ENCODE data around the gene KCNMB2. TPM values are rescaled to one million over a fixed set of nuclear protein-coding genes. Genes with fewer than 3 reads are reported as not detected.

Gene KCNMB2
- total RNA-seq, 1 experiment from 2014 or later: not detected

- no peaks in the 10 kb centered on the region for H3K4me1 ChIP-seq (ENCODE audit: insufficient read depth, low read length)
- no TSS peak for BruUV-seq (replicated peaks)
- H3K36me3 ChIP-seq (ENCODE audit: low read depth, low read length): no peaks in the 10 kb centered on the region
- H4K20me1 ChIP-seq (ENCODE audit: low read length): no peaks in the 10 kb centered on the region
- H3F3A ChIP-seq (ENCODE audit: low read length, unreplicated experiment): no peaks in the 10 kb centered on the region
- ATAC-seq (no peak), DNase-seq (no peak)
- H3K9me3 ChIP-seq (ENCODE audit: low read length): no peaks in the 10 kb centered on the region
- no peak overlapping the region for H2AFZ ChIP-seq (ENCODE audit: low read length)
- no peak overlapping the region for H3K4me3 ChIP-seq (ENCODE audit: low read length)
- ChIA-PET POLR2A (ENCODE audit: unreplicated experiment) (no interaction called here), CTCF (no interaction called here)
- H3K27ac ChIP-seq (ENCODE audit: low read length): no peak overlapping the region
- no peak overlapping the region for H3K4me2 ChIP-seq (ENCODE audit: low read length)
- H3K9me2 ChIP-seq (replicated peaks; ENCODE audit: low read length): no peaks in the 10 kb centered on the region
- no peak overlapping the region for H3K9ac ChIP-seq (ENCODE audit: low read length)
- intact Hi-C loops (cut with micrococcal nuclease): no loop called here
- no peak for TF ChIP-seq CTCF (conservative IDR thresholded peaks at IDR 0.05; ENCODE audit: low read depth, low read length)
- no peak for TF ChIP-seq EZH2 (IDR thresholded peaks at IDR 0.05; ENCODE audit: low read length, unreplicated experiment)
- TF ChIP-seq EZH2phosphoT487 (IDR thresholded peaks at IDR 0.05; ENCODE audit: borderline replicate concordance, low read length): no peak
- H3K79me2 ChIP-seq (ENCODE audit: low read length): no peaks in the 10 kb centered on the region
- no peaks in the 10 kb centered on the region for H3K27me3 ChIP-seq (ENCODE audit: low read length)
Measured at GRCh38 chr3:178870085-178870484, 333.8 kb downstream of the KCNMB2 start.

- Histone ChIP-seq H4K20me1 (ENCODE audit: low read length) (no peaks in the 10 kb centered on the region), H3F3A (ENCODE audit: low read length, unreplicated experiment) (no peaks in the 10 kb centered on the region), H3K9me3 (ENCODE audit: low read length) (no peaks in the 10 kb centered on the region), H3K79me2 (ENCODE audit: low read length) (no peaks in the 10 kb centered on the region), H3K4me3 (ENCODE audit: low read length) (no peak overlapping the region), H3K27ac (ENCODE audit: low read length) (no peak overlapping the region), H3K9me2 (replicated peaks; ENCODE audit: low read length) (no peaks in the 10 kb centered on the region), H3K27me3 (ENCODE audit: low read length) (no peaks in the 10 kb centered on the region), H2AFZ (ENCODE audit: low read length) (no peak overlapping the region), H3K9ac (ENCODE audit: low read length) (no peak overlapping the region), H3K36me3 (ENCODE audit: low read depth, low read length) (no peaks in the 10 kb centered on the region), H3K4me2 (ENCODE audit: low read length) (no peak overlapping the region), H3K4me1 (ENCODE audit: insufficient read depth, low read length) (no peaks in the 10 kb centered on the region)
- BruUV-seq (replicated peaks): no TSS peak
- TF ChIP-seq CTCF (conservative IDR thresholded peaks at IDR 0.05; ENCODE audit: low read depth, low read length) (no peak), EZH2phosphoT487 (IDR thresholded peaks at IDR 0.05; ENCODE audit: borderline replicate concordance, low read length) (no peak), EZH2 (IDR thresholded peaks at IDR 0.05; ENCODE audit: low read length, unreplicated experiment) (no peak)
- CTCF ChIA-PET: no interaction called here
- intact Hi-C loops (cut with micrococcal nuclease): no loop called here
- ATAC-seq: no peak
- POLR2A ChIA-PET (ENCODE audit: unreplicated experiment): no interaction called here
- DNase-seq: no peak
Measured at GRCh38 chr3:178875157-178875556, 338.9 kb downstream of the KCNMB2 start.

- CTCF ChIA-PET: no interaction called here
- POLR2A ChIA-PET (ENCODE audit: unreplicated experiment): no interaction called here
- BruUV-seq (replicated peaks): no TSS peak
- TF ChIP-seq EZH2 (IDR thresholded peaks at IDR 0.05; ENCODE audit: low read length, unreplicated experiment) (no peak), EZH2phosphoT487 (IDR thresholded peaks at IDR 0.05; ENCODE audit: borderline replicate concordance, low read length) (no peak), CTCF (conservative IDR thresholded peaks at IDR 0.05; ENCODE audit: low read depth, low read length) (no peak)
- Histone ChIP-seq H3K27me3 (ENCODE audit: low read length) (no peaks in the 10 kb centered on the region), H4K20me1 (ENCODE audit: low read length) (no peaks in the 10 kb centered on the region), H3K4me1 (ENCODE audit: insufficient read depth, low read length) (no peaks in the 10 kb centered on the region), H3K4me3 (ENCODE audit: low read length) (no peak overlapping the region), H3F3A (ENCODE audit: low read length, unreplicated experiment) (no peaks in the 10 kb centered on the region), H3K79me2 (ENCODE audit: low read length) (no peaks in the 10 kb centered on the region), H3K4me2 (ENCODE audit: low read length) (no peak overlapping the region), H3K9me2 (replicated peaks; ENCODE audit: low read length) (no peaks in the 10 kb centered on the region), H3K9me3 (ENCODE audit: low read length) (no peaks in the 10 kb centered on the region), H2AFZ (ENCODE audit: low read length) (no peak overlapping the region), H3K27ac (ENCODE audit: low read length) (no peak overlapping the region), H3K36me3 (ENCODE audit: low read depth, low read length) (no peaks in the 10 kb centered on the region), H3K9ac (ENCODE audit: low read length) (no peak overlapping the region)
- no peak for ATAC-seq
- intact Hi-C loops (cut with micrococcal nuclease): no loop called here
- DNase-seq: no peak
Measured at GRCh38 chr3:178875836-178876235, 339.6 kb downstream of the KCNMB2 start.
